Right atrium auricular region (tissue), 2 donors: ENCODE data around the gene KRTAP1-1. TPM values are rescaled to one million over a fixed set of nuclear protein-coding genes. Genes with fewer than 3 reads are reported as not detected.

ENCODE experiments used
- DNase-seq: peaks from one replicate; pipeline ENCODE4 v3.0.0-alpha.2; 2019; ENCODE audit warnings: low spot score
- H3K27ac ChIP-seq, 2 donors: fragments of 200-600 bp; sonication (generic); 1 replicate in 1 of 2; 2 replicates in 1 of 2; pipeline ENCODE4 v1.5.1; 2016 to 2019
- H3K27me3 ChIP-seq, 2 donors: fragments of 200-600 bp; sonication (generic); one replicate each; pipeline versions ENCODE4 v1.5.1 to v1.6.0; 2017 to 2019
- H3K36me3 ChIP-seq: fragments of 200-600 bp; sonication (generic); one replicate; pipeline ENCODE4 v1.5.1; 2016
- H3K4me1 ChIP-seq, 2 donors: fragments of 200-600 bp; sonication (generic); one replicate each; pipeline versions ENCODE4 v1.5.1 to v1.6.0; 2017 to 2019
- H3K4me3 ChIP-seq, 2 donors: fragments of 200-600 bp; sonication (generic); 1 replicate in 1 of 2; 2 replicates in 1 of 2; pipeline ENCODE4 v1.5.1; 2017 to 2019; ENCODE audit warnings: mild to moderate bottlenecking in 1 of 2, moderate library complexity in 1 of 2
- H3K9me3 ChIP-seq, 2 donors: fragments of 200-600 bp; sonication (generic); one replicate each; pipeline ENCODE4 v1.5.1; 2019
- total RNA-seq, 2 donors: library from RNA; depleted of rRNA; stranded (reverse); fragments of >200 nt; gene quantifications; one replicate each; pipeline ENCODE4 v1.1.0, GENCODE V29; 2016
- TF ChIP-seq, protein P1 (sequence below), 2 donors: fragments of 200-600 bp; sonication (generic); IDR thresholded peaks; one replicate each; pipeline ENCODE4 v1.5.1; 2019; ENCODE audit warnings: antibody characterized with exemption in 2 of 2

The KRTAP1-1 gene
- total RNA-seq, 2 donors from 2014 or later: not detected

DNA sequence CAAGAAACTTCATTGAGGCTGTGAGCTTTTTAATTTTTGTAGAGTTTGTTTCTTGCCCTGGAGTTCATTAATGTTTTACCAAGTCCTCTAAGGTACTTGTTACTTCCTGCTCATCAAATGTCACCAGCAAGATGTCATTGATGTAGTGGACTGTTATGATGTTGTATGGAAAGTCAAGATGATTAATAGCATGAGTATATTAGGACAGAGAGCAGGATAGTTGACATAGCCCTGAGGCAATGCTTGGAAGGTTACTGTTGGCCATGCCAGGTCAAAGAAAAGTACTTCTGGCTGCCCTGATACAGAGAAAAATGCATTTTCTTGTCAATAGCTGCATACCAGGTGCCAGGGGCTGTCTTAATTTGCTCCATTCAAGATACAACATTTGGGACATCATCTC, 20.9 kb downstream of the KRTAP1-1 start:
- H3K36me3 ChIP-seq: no peaks in the 10 kb centered on the region
- no peak for DNase-seq
- TF ChIP-seq, protein P1, sequence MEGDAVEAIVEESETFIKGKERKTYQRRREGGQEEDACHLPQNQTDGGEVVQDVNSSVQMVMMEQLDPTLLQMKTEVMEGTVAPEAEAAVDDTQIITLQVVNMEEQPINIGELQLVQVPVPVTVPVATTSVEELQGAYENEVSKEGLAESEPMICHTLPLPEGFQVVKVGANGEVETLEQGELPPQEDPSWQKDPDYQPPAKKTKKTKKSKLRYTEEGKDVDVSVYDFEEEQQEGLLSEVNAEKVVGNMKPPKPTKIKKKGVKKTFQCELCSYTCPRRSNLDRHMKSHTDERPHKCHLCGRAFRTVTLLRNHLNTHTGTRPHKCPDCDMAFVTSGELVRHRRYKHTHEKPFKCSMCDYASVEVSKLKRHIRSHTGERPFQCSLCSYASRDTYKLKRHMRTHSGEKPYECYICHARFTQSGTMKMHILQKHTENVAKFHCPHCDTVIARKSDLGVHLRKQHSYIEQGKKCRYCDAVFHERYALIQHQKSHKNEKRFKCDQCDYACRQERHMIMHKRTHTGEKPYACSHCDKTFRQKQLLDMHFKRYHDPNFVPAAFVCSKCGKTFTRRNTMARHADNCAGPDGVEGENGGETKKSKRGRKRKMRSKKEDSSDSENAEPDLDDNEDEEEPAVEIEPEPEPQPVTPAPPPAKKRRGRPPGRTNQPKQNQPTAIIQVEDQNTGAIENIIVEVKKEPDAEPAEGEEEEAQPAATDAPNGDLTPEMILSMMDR (IDR thresholded peaks at IDR 0.05): no peak

DNA sequence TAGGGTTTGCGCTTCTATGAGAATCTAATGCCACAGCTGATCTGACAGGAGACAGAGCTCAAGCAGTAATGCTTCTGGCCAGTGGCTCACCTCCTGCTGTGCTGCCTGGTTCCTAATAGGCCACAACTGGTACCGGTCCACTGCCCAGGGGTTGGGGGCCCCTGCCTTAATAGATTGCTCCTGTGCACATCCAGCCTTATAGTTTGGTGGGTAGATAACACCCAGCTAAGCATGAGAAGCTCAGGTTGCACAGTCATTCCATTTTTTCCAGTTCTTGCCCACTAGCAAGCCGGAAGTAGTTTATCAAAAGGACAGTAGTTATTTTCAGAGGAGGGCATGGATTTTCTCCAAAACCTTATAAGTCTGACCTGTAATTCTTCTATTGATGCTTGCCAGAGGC, 21.8 kb downstream of the KRTAP1-1 start:
- no peak overlapping the region for H3K27ac ChIP-seq
- H3K36me3 ChIP-seq: no peaks in the 10 kb centered on the region
- no peak for DNase-seq
- H3K27me3 ChIP-seq: no peaks in the 10 kb centered on the region
- TF ChIP-seq, protein P1 (IDR thresholded peaks at IDR 0.05): no peak
- H3K9me3 ChIP-seq: no peaks in the 10 kb centered on the region
- H3K4me1 ChIP-seq: no peaks in the 10 kb centered on the region
- no peak overlapping the region for H3K4me3 ChIP-seq

More for the DNA sequence above, 20.9 kb downstream of the KRTAP1-1 start:
- H3K4me1 ChIP-seq: no peaks in the 10 kb centered on the region
- H3K9me3 ChIP-seq: no peaks in the 10 kb centered on the region
- no peak overlapping the region for H3K4me3 ChIP-seq
- no peak overlapping the region for H3K27ac ChIP-seq
- no peaks in the 10 kb centered on the region for H3K27me3 ChIP-seq

DNA sequence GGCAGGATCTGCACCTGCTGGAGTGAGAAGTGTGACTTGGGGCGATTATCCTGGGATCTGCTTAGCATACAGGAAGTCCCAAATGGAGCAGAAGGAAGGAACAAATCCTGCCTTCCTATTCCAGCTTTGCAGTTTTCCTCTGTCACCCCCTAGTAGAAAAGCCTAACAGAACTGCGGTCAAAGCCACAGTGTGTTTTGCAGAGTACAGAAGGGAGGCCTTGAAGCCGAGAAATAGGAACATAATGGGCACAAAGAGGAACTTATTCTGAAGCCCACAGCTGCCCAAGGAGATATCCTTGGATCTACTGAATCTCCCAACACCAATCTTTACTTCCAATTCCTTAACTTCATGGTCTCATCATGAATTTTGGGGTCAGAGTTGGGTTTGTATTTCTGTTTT, 22.7 kb downstream of the KRTAP1-1 start:
- Histone ChIP-seq H3K9me3 (no peaks in the 10 kb centered on the region), H3K27me3 (no peaks in the 10 kb centered on the region), H3K27ac (no peak overlapping the region), H3K4me3 (no peak overlapping the region), H3K36me3 (no peaks in the 10 kb centered on the region), H3K4me1 (no peaks in the 10 kb centered on the region)
- no peak for DNase-seq
- TF ChIP-seq, protein P1 (IDR thresholded peaks at IDR 0.05): no peak

DNA sequence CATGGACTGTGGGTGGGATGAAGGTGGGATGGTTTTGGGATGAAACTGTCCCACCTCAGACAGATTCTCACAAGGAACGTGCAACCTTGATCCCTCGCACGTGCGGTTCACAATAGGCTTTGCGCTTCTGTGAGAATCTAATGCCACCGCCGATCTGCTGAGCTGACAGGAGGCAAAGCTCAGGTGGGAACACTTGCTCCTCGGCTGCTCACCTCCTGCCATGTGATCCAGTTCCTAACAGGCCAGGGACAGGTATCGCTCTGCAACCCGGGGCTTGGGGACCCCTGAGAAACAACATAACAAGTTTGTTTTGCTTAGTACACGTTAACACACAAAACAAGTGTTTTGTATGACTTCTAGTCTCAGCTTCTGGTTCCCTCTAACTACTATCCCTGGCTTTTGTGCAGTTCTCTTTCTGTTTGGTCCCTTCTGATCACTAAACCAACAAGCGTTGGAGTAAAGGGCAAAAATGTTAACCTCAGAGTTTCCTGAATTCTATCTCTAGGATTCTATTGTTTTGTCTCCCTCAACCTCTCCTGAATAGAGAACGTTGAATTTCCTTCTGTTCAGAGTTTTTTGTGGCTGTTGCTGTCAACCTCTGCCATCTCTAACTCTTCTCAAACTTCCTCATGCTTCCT, 24.6 kb downstream of the KRTAP1-1 start:
- H3K27ac ChIP-seq: no peak overlapping the region
- H3K4me1 ChIP-seq: no peaks in the 10 kb centered on the region
- H3K9me3 ChIP-seq: no peaks in the 10 kb centered on the region
- H3K27me3 ChIP-seq: no peaks in the 10 kb centered on the region
- no peak overlapping the region for H3K4me3 ChIP-seq
- no peak for DNase-seq
- H3K36me3 ChIP-seq: no peaks in the 10 kb centered on the region
- TF ChIP-seq, protein P1 (IDR thresholded peaks at IDR 0.05): no peak

DNA sequence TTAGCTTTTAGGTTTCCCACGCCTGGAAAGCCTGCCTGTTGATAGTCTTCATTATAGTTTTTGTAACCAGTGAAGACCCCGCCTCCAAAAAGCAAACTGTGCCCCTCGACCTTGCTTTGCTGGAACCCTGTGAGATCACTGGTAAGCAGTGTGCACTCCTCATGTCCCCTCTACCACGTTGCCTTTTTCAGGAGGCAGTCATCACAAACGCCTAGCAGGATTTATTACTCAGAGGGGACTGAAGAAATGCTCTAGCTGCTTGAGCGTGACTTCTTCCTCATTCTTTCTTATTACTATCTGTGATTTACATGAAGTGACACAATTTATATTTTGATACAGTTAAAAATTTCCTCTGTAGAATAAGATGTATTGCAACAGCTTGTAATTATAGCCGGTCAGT, 25.8 kb downstream of the KRTAP1-1 start:
- H3K9me3 ChIP-seq: no peaks in the 10 kb centered on the region
- TF ChIP-seq, protein P1 (IDR thresholded peaks at IDR 0.05): no peak

DNA sequence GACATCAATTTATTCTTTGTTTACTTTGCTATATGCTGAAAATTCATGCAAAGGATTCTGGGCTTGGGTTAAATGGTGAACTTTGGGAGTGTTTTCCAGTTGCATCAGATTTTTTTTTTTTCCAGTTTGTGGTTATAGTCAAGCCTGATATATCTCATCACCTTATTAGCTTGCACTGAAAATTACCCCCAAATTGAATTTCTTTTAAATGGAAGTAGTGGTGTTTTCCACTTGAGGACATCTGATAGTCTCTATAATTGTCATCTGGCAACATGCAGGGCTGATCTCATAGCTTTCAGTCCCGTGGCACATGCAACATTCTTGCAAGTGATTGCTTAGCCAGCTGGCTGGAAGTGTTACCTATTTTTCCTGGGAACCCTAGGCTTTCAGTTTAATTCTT, 27.6 kb downstream of the KRTAP1-1 start:
- no peaks in the 10 kb centered on the region for H3K9me3 ChIP-seq
- no peak overlapping the region for H3K27ac ChIP-seq
- H3K4me3 ChIP-seq: no peak overlapping the region
- no peaks in the 10 kb centered on the region for H3K4me1 ChIP-seq
- H3K36me3 ChIP-seq: no peaks in the 10 kb centered on the region
- H3K27me3 ChIP-seq: no peaks in the 10 kb centered on the region
- TF ChIP-seq, protein P1 (IDR thresholded peaks at IDR 0.05): no peak
- no peak for DNase-seq

More for the DNA sequence above, 25.8 kb downstream of the KRTAP1-1 start:
- Histone ChIP-seq H3K36me3 (no peaks in the 10 kb centered on the region), H3K27me3 (no peaks in the 10 kb centered on the region), H3K4me3 (no peak overlapping the region), H3K27ac (no peak overlapping the region), H3K4me1 (no peaks in the 10 kb centered on the region)
- no peak for DNase-seq
